ENCODE data around the gene RPS6KA2.
A peak's percentile ranks its signal among the peaks of the same experiment; 100 is the strongest.

RPS6KA2 gene

DNA sequence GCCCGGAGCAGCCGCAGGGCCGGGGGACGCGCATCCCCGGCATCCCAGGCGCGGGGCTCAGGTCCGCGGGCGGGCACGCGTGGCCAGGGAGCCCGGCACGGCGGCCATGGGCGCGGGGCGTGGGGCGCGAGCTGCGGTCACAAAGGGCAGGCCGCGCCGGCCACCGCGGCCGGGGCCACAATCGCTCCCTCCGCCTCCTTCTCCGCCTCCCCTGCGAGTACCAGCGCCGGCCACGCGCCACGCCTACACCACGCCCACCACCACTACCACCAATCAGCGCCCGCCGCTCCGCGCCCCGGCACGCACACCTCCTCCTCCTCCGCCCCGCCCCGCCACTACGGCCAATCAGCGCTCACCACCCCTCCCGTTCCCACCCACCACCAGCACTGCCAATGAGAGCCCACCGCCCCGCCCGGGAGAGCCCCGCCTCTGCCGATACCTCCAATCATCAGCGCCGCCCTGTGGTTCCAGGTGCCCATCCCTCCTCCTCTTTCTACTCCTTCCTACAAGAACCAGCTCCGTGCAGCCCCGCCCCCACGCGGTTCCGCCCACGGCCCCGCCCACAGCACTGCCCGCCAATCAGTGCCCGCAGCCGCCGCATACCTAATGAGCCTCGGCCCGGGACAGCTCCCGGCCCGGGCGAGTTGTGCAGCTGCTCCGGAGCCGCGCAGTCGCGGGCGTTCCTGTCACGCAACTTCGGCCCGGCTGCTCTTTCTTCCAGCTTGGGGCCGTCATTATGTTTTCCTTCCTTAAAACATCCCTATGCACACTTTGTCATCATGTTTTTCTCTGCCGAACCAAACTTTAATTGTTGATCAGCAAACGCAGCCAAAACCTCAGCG lies at the start of gene RPS6KA2:
Gene RPS6KA2, minus strand, starts transcription at position 219 of the 842 bp plus-strand sequence. CDS start 232 bp downstream, outside the sequence.
- DNase-seq = peak; percentile 99

GRCh38 chr6:166676270-166676860 lies 49.3 kb upstream of the RPS6KA2 start:
- DNase-seq = no peak

GRCh38 chr6:166675736-166676135 lies 48.7 kb upstream of the RPS6KA2 start:
- no peak for DNase-seq

- DNase-seq = no peak
Measured at GRCh38 chr6:166673309-166673708, 46.3 kb upstream of the RPS6KA2 start.

GRCh38 chr6:166672624-166673206 lies 45.7 kb upstream of the RPS6KA2 start:
- no peak for DNase-seq

GRCh38 chr6:166672146-166672545 lies 45.1 kb upstream of the RPS6KA2 start:
- DNase-seq = no peak

DNA sequence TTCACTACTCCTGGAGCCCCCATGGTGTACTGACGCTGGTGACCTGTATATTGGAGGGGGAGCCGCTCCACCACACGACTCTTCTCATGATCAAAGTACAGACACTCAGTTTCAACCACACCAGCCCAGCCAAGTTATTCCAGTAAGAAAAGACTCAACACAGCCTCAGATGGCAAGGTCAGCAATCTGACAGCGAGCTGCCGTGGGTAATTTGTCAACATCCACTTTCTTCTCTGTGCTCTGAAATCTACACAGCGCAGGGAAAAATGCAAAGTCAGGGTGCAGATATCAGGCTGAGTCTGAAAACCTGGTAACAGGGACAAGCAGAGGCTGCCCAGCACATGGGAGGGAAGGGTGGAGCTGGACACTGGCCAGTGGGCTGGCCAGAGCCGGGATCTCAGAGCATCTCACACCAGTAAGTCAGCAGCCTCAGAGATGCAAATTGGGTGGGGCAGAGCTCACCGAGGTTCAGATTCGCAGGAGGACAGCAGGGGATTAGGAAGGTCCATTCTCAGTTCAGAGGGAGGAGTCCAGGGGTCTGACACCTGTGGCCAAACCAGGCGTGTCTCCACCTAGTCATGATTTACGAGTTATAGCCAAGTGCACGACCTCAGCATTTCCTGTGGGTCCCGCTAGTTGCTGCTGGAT lies 44.5 kb upstream of the RPS6KA2 start:
- no peak for DNase-seq

DNA sequence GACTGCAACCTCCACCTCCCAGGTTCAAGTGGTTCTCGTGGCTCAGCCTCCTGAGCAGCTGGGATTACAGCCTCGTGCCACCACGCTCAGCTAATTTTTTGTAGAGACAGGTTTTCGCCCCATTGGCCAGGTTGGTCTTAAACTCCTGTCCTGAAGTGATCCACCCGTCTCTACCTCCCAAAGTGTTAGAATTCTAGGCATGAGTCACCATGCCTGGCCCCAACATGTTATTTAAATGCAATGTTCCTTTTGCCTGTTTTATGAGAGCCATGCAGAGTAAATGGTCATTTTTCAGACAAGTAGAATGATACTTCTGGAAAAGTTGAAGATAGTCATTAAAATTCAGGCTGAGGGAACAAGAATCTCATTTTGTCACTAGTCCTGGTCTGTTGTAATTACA lies 43.8 kb upstream of the RPS6KA2 start:
- DNase-seq = no peak

DNA sequence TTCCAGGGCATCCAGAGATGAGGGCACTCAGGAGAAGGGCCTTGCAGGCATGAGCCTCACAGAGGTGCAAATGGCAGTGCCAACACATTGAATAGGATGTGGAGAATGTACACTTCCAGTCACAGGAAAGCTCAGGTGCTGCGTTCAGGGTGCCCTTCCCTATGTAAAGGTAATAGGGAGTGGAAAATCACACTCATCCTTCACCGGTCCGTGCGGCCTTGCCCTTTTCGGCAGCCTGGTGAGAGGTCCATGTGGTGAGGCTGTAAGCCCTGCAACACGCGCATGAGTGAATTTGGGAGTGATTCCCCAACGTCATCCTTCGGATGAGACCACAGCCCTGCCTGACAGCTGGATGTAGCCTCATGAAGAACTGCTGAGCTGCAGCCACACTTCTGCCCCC lies 43.0 kb upstream of the RPS6KA2 start:
- DNase-seq = no peak

- no peak for DNase-seq
Measured at GRCh38 chr6:166667796-166668610, 41.0 kb upstream of the RPS6KA2 start.

DNA sequence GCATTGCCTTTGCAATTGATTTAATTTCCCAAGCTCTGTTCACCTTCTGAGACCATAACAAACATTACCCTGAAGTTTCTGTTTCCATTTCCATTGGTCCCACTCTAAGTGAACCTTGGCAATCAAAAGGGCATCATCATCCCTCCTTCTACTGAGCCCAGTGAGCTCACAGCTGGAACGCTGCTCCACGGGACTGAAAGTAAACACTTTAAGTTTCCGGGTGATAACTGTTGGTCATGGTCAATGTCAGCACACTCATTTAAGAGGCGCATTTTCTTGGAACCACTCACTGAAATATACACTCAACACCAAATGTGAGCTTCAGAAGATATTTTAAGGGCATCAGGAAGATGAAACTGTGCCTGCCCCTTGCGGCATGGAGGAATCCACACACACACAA lies 37.1 kb upstream of the RPS6KA2 start:
- no peak for DNase-seq

GRCh38 chr6:166663568-166663967 lies 36.5 kb upstream of the RPS6KA2 start:
- no peak for DNase-seq

DNA sequence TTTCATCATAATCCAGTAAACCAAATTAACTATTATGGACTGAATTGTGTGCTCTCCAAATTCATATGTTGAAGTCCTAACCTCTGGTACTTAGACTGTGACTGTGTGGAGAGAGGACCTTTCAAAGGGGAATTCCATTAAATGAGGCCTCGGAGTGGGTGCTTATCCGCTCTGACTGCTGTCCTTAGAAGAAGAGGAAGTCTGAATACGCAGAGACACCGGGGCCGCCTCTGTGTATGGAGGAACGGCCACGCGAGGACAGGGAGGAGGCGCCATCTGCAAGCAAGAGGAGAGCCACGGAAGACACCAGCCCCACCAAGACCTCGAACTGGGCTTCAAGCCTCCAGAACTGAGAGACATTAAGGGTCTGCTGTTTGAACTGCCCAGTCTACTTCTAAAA lies 35.6 kb upstream of the RPS6KA2 start:
- no peak for DNase-seq

DNA sequence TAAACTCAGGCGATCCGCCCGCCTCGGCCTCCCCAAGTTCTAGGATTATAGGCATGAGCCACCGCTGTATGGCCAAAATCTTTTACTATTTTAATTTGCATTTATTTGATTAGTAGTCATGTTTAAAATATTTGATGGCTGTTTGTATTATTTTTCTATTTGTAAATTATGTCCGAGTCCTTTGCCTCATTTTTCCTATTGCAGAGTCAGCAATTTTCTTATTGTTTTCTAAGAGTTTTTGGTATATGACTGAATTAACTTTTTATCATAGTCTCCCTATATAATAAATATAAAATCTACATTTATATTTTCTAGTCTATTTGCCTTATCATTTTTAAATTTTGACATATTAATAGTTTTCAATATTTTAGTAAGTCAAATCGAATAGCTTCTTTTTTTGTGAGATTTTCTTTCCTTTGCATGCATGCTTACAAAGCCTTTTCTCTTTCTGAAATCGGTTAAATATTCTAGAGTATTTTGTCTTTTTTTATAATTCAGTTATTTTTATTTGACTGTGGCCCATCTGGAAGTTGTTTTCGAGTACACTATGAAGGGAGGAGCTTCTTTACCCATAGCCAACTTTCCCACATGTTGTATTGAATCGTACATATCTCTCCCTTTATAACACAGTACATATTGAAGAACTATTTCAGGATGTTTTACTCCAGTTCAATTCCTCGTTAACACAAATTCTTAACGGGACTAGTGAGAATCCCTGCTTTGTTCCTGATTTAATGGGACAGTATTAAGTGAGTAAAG lies 34.5 kb upstream of the RPS6KA2 start:
- DNase-seq = no peak

DNA sequence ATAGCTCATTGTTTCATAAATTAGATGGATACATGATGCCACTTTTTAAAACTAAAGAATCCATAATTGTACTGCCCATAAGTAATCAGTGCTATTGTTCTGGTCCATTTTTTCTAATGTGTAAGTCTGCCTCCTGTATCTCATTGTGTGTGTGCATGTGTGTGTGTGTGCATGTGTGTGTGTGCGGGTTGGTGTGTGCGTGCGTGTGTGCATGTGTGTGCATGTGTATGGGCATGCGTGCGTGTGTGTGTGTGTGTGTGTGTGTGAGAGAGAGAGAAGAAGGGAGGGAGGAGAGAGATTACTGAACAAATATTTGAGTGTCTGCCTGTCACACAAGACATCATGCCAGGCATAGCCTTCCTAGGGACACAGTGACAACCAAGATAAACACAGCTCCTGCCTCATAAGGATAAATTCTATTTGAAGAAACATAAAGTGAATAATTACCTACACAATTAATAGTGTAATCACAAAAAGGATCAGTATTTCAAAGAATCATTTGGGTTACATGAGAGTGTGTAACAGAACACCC lies 33.2 kb upstream of the RPS6KA2 start:
- DNase-seq = no peak

- no peak for DNase-seq
Measured at GRCh38 chr6:166659581-166659980, 32.5 kb upstream of the RPS6KA2 start.

GRCh38 chr6:166658792-166659150 lies 31.7 kb upstream of the RPS6KA2 start:
- DNase-seq = no peak

GRCh38 chr6:166658115-166658791 lies 31.2 kb upstream of the RPS6KA2 start:
- DNase-seq = no peak

- DNase-seq = no peak
Measured at GRCh38 chr6:166657531-166657930, 30.5 kb upstream of the RPS6KA2 start.

DNA sequence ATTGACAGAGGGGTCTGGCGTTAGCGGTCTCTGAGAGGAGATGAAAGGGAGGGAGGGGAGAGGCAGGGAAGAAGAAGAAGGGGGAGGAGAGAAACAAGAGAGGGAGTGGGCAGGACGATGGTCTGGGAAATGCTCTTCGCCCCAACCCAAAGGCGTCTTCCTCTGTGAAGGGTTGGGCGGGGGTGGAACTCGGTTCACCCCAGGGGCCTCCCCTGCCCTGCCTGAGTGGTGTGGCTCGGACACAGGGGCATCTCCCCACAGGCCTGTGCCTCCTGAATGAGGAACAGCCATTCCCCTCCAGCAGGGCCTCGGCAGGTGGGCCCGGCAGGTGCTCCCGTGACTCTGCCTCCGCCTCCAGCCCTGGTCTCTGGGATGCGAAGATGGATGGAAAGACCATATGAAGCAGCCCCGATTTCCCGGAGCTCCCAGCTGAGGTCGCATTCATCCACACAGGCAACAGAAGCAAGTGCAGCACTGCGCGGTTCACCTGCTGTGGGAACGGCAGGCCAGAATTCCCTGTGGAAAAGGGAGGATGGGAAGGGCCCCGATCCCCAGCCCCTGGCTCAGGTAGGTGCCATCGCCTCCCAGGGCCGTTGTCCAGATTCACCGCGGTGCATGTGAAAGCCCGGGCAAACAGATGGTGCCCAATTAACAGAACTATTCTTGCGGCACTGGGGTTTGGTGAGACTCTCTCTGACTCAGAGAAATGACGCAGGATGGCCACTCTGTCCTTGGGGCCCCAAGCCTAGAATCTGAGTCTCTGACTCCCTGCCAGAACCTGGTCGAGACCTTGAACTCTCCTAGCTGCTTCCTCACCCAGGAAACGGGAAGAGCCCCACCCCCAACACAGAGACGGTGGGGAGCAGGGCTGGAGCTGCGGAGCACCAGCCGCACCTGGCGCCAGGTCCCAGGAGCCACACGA lies 29.4 kb upstream of the RPS6KA2 start:
- no peak for DNase-seq

All from NCI-H82 (cell line).